Mucosa of descending colon (tissue), 3 donors: ENCODE data around the gene LRRC52. TPM values are rescaled to one million over a fixed set of nuclear protein-coding genes. Genes with fewer than 3 reads are reported as not detected.

Experiments used
- ATAC-seq: fragments of 200-7000 bp; cut with Tn5 transposase; one replicate; pipeline ENCODE4 v1.9.1; 2020; ENCODE audit warnings: mild to moderate bottlenecking, moderate library complexity
- DNase-seq, 3 donors: peaks; one replicate each; pipeline ENCODE4 v3.0.0-alpha.2; 2020
- H3K36me3 ChIP-seq: fragments of 200-600 bp; one replicate; pipeline ENCODE4 v1.8.0; 2021; ENCODE audit warnings: low read depth, mild to moderate bottlenecking
- H3K4me1 ChIP-seq: fragments of 200-600 bp; one replicate; pipeline ENCODE4 v1.8.0; 2021; ENCODE audit warnings: low read depth, mild to moderate bottlenecking
- H3K4me3 ChIP-seq: fragments of 200-600 bp; one replicate; pipeline ENCODE4 v1.8.0; 2021; ENCODE audit warnings: mild to moderate bottlenecking
- H3K9me3 ChIP-seq: fragments of 200-600 bp; one replicate; pipeline ENCODE4 v1.8.0; 2021; ENCODE audit warnings: mild to moderate bottlenecking
- CTCF ChIP-seq: fragments of 200-600 bp; IDR thresholded peaks from one replicate; pipeline ENCODE4 v1.8.0; 2022; ENCODE audit warnings: antibody characterized with exemption, mild to moderate bottlenecking
- intact Hi-C, 2 donors: fragments of 100-400 bp; cut with DNase I in 1 of 2; cut with micrococcal nuclease in 1 of 2; formaldehyde crosslinking; loops; one replicate each; pipeline versions ENCODE4 v1.11.0 to v1.11.1; 2022; cut with DNase I, micrococcal nuclease
- total RNA-seq, 3 donors: library from RNA; stranded (reverse); fragmentation: NEBNext Ultra II Directional in 2 of 3; extraction: Animal tissue kit (Norgen Biotek cat#: 25700) in 2 of 3; gene quantifications; one replicate each; pipeline versions ENCODE4 v1.2.1 to v1.2.4, GENCODE V29; 2021 to 2023
- donor health status: DM: no; HTN: no; CAD: no; lungs with moderate emphysema.
- donor health status: DM: no; HTN: no; CAD: no.
- donor health status: DM: no; HTN: yes; CAD: no.

The LRRC52 gene
- total RNA-seq, 3 donors from 2014 or later, result 0.22 TPM; not detected in 2

- Histone ChIP-seq H3K4me3 (no peak overlapping the region), H3K9me3 (no peaks in the 10 kb centered on the region), H3K4me1 (no peaks in the 10 kb centered on the region), H3K36me3 (no peaks in the 10 kb centered on the region)
- no peak for TF ChIP-seq CTCF
- DNase-seq, result no peak
- intact Hi-C loops, result no loop called here
- no peak for ATAC-seq
Measured at GRCh38 chr1:165537356-165538109, 6.3 kb upstream of the LRRC52 start.

GRCh38 chr1:165539306-165539705 is 4.5 kb upstream of the LRRC52 start:
- intact Hi-C loops, result no loop called here
- H3K4me1 ChIP-seq, result no peaks in the 10 kb centered on the region
- TF ChIP-seq CTCF, result no peak
- DNase-seq (no peak), ATAC-seq (no peak)
- no peaks in the 10 kb centered on the region for H3K9me3 ChIP-seq
- no peaks in the 10 kb centered on the region for H3K36me3 ChIP-seq
- no peak overlapping the region for H3K4me3 ChIP-seq

- no peak for DNase-seq
- no peaks in the 10 kb centered on the region for H3K9me3 ChIP-seq
- intact Hi-C loops, result no loop called here
- H3K4me3 ChIP-seq, result no peak overlapping the region
- ATAC-seq, result no peak
- no peaks in the 10 kb centered on the region for H3K4me1 ChIP-seq
- H3K36me3 ChIP-seq, result no peaks in the 10 kb centered on the region
- no peak for TF ChIP-seq CTCF
Measured at GRCh38 chr1:165539908-165540307, 3.9 kb upstream of the LRRC52 start.

GRCh38 chr1:165542015-165542631 is 1.7 kb upstream of the LRRC52 start:
- intact Hi-C loops, result no loop called here
- ATAC-seq (no peak), DNase-seq (no peak)
- TF ChIP-seq CTCF, result no peak
- H3K4me3 ChIP-seq, result no peak overlapping the region
- no peaks in the 10 kb centered on the region for H3K9me3 ChIP-seq
- no peaks in the 10 kb centered on the region for H3K36me3 ChIP-seq
- no peaks in the 10 kb centered on the region for H3K4me1 ChIP-seq

DNA sequence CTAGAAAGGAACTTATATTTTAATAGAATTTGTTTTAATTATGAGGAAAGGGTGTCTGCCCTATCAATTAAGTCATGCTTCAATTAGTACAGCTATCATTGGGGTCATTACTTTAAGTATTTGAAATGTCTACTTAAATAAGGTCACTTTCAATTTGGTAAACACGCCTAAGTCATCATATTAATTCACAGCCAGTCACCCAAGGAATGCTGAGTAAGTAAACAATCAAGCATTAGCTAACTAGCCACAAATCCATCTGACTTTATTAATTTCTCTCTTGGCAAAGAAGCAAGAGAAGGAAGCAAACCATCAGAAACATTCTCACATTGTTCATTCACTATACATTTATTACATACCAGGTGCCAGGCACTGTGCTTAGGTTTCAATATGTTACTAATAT is 1.2 kb upstream of the LRRC52 start:
- H3K4me3 ChIP-seq, result no peak overlapping the region
- no peaks in the 10 kb centered on the region for H3K4me1 ChIP-seq
- no peak for ATAC-seq
- no peak for DNase-seq
- no peaks in the 10 kb centered on the region for H3K36me3 ChIP-seq
- H3K9me3 ChIP-seq, result no peaks in the 10 kb centered on the region
- intact Hi-C loops, result no loop called here
- no peak for TF ChIP-seq CTCF
